ENCODE measurements around the gene RAC2.

GRCh38 chr22:37192741-37193140, 51.3 kb downstream of the RAC2 start:
- TF ChIP-seq CTCF (IDR thresholded peaks at IDR 0.05): no peak
- TF ChIP-seq POLR2AphosphoS5 (IDR thresholded peaks at IDR 0.05): no peak
